A549 (cell line): ENCODE results near the gene PNPLA6. TPM values are rescaled to one million over a fixed set of nuclear protein-coding genes. Genes with fewer than 3 reads are reported as not detected.

Experiments used
- ATAC-seq, 2 experiments: fragments of 200-7000 bp in 1 of 2; fragments of >200 bp in 1 of 2; cut with Nextera tagmentation in 1 of 2; cut with Tn5 transposase in 1 of 2; 3 replicates each; pipeline versions ENCODE4 v1.8.0 to v1.9.1; 2018 to 2020; ENCODE audit warnings: mild to moderate bottlenecking in 1 of 2, moderate library complexity in 1 of 2
- CTCF ChIA-PET: fragments of 300-600 bp; sonication (Branson Sonifier 250); formaldehyde crosslinking; extraction: SDS; loops from one replicate; lab custom pipeline; 2021; ENCODE audit warnings: antibody characterized with exemption, inconsistent platforms; lab: Yijun Ruan, JAX
- POLR2A ChIA-PET: fragments of 350-600 bp; formaldehyde crosslinking; extraction: SDS; loops from one replicate; lab custom pipeline; 2021; ENCODE audit warnings: antibody characterized with exemption, inconsistent platforms; lab: Yijun Ruan, JAX
- DNase-seq, 2 experiments: peaks; one replicate each; pipeline versions ENCODE4 v3.0.0 to v3.0.0-alpha.2; 2011 to 2016; ENCODE audit warnings: low read depth in 1 of 2, low spot score in 1 of 2
- FAIRE-seq: peaks from 2 replicates; lab custom pipeline; 2011; peaks lifted over from hg19 to GRCh38; lab: Jason Lieb, UNC
- H3K27ac ChIP-seq, 2 experiments: fragments of >200 bp; sonication (Bioruptor Twin); formaldehyde crosslinking; 3 replicates each; pipeline ENCODE4 v1.5.1; 2016 to 2017
- H3K4me1 ChIP-seq: fragments of >200 bp; sonication (Bioruptor Twin); formaldehyde crosslinking; 3 replicates; pipeline ENCODE4 v1.6.1; 2016
- H3K4me2 ChIP-seq: fragments of >200 bp; sonication (Bioruptor Twin); formaldehyde crosslinking; 3 replicates; pipeline ENCODE4 v1.6.1; 2016
- H3K4me3 ChIP-seq: fragments of >200 bp; sonication (Bioruptor Twin); formaldehyde crosslinking; 3 replicates; pipeline ENCODE4 v1.5.1; 2016
- H3K9me3 ChIP-seq: fragments of >200 bp; sonication (Bioruptor Twin); formaldehyde crosslinking; 3 replicates; pipeline ENCODE4 v1.6.1; 2016
- CBX8 ChIP-seq: fragments of 200-600 bp; sonication (generic); IDR thresholded peaks from 2 replicates; pipeline ENCODE4 v1.6.1; 2016
- CEBPB ChIP-seq, 2 experiments: fragments of >200 bp in 1 of 2; sonication (Bioruptor Twin) in 1 of 2; formaldehyde crosslinking in 1 of 2; IDR thresholded peaks; 2 replicates each; pipeline ENCODE4 v1.6.1; 2012 to 2016
- CHD2 ChIP-seq: fragments of 150-350 bp; IDR thresholded peaks from 2 replicates; pipeline ENCODE4 v1.6.1; 2014; ENCODE audit warnings: low read length; ENCODE audit not compliant: partially characterized antibody
- EHF ChIP-seq: fragments of 250-450 bp; sonication (Bioruptor Pico); IDR thresholded peaks from 2 replicates; pipeline ENCODE4 v1.5.0; 2020; ENCODE audit warnings: mild to moderate bottlenecking
- FOSL2 ChIP-seq, 2 experiments: fragments of 450-650 bp in 1 of 2; fragments of >200 bp in 1 of 2; sonication (Bioruptor Twin) in 1 of 2; formaldehyde crosslinking; IDR thresholded peaks; 2 replicates each; pipeline versions ENCODE4 v1.5.0 to v1.6.1; 2016 to 2020; ENCODE audit warnings: mild to moderate bottlenecking in 1 of 2, moderate library complexity in 1 of 2
- FOXS1 ChIP-seq: fragments of 250-450 bp; sonication (Bioruptor Pico); IDR thresholded peaks from 2 replicates; pipeline ENCODE4 v1.5.0; 2020; ENCODE audit warnings: mild to moderate bottlenecking, moderate library complexity
- GATA3 ChIP-seq: IDR thresholded peaks from 2 replicates; pipeline ENCODE4 v1.6.1; 2012; ENCODE audit warnings: borderline replicate concordance
- JUNB ChIP-seq: fragments of >200 bp; sonication (Bioruptor Twin); formaldehyde crosslinking; IDR thresholded peaks from 2 replicates; pipeline ENCODE4 v1.6.1; 2016
- MYC ChIP-seq: IDR thresholded peaks from 2 replicates; pipeline ENCODE4 v1.6.1; 2012; ENCODE audit warnings: mild to moderate bottlenecking, inconsistent platforms, low read length, improper control_type of control experiment, borderline replicate concordance
- NFE2L2 ChIP-seq: fragments of 150-350 bp; conservative IDR thresholded peaks from 2 replicates; pipeline ENCODE4 v1.6.1; 2014; ENCODE audit warnings: low read length
- POLR2AphosphoS2 ChIP-seq: conservative IDR thresholded peaks from 2 replicates; pipeline ENCODE4 v1.6.1; 2012; ENCODE audit warnings: low read length, improper control_type of control experiment, inconsistent platforms
- RARB ChIP-seq: fragments of 250-450 bp; sonication (Bioruptor Pico); IDR thresholded peaks from 2 replicates; pipeline ENCODE4 v1.8.0; 2021; ENCODE audit warnings: mild to moderate bottlenecking, moderate library complexity
- RNF2 ChIP-seq: fragments of 200-600 bp; sonication (generic); IDR thresholded peaks from 2 replicates; pipeline ENCODE4 v1.6.1; 2016; ENCODE audit warnings: low read depth, mild to moderate bottlenecking, antibody characterized with exemption, moderate library complexity, borderline replicate concordance
- TFCP2L1 ChIP-seq: fragments of 250-450 bp; sonication (Bioruptor Pico); IDR thresholded peaks from 2 replicates; pipeline ENCODE4 v1.5.0; 2021; ENCODE audit warnings: mild to moderate bottlenecking
- ZFP36 ChIP-seq: fragments of 450-650 bp; IDR thresholded peaks from 2 replicates; pipeline ENCODE4 v1.6.1; 2014; ENCODE audit warnings: borderline replicate concordance; ENCODE audit not compliant: partially characterized antibody
- WGBS: methylation state at CpG from one replicate; pipeline ENCODE4 v1.1.6; 2017; ENCODE audit errors: missing lambda C conversion rate; 5-methylcytosine and 5-hydroxymethylcytosine counted together
- polyA plus RNA-seq, 4 experiments: library from polyadenylated mRNA; depleted of rRNA in 3 of 4; stranded (reverse); fragments of >200 nt; fragmentation: RNase III in 1 of 4; extraction: RNeasy Plus Mini Kit Qiagen cat#74134 plus additional on column Dnase treatment in 1 of 4; gene quantifications; 2 replicates in 3 of 4; 3 replicates in 1 of 4; pipeline ENCODE4 v1.2.3, GENCODE V29; 2011 to 2017
- TF ChIP-seq, protein P1 (sequence below): fragments of >200 bp; sonication (Bioruptor Twin); formaldehyde crosslinking; IDR thresholded peaks from 2 replicates; pipeline ENCODE4 v1.6.1; 2016
- TF ChIP-seq, protein P2 (sequence below): fragments of >200 bp; sonication (Bioruptor Twin); formaldehyde crosslinking; IDR thresholded peaks from 3 replicates; pipeline ENCODE4 v1.6.1; 2016
- TF ChIP-seq, protein P3 (sequence below): fragments of 200-600 bp; sonication (generic); IDR thresholded peaks from 2 replicates; pipeline ENCODE4 v1.6.1; 2016; ENCODE audit warnings: antibody characterized with exemption, mild to moderate bottlenecking, moderate library complexity

PNPLA6 gene
- polyA plus RNA-seq, 2 of the 4 experiments (the other 2 are of a cell fraction) = 17.0 to 58.1 TPM

DNA sequence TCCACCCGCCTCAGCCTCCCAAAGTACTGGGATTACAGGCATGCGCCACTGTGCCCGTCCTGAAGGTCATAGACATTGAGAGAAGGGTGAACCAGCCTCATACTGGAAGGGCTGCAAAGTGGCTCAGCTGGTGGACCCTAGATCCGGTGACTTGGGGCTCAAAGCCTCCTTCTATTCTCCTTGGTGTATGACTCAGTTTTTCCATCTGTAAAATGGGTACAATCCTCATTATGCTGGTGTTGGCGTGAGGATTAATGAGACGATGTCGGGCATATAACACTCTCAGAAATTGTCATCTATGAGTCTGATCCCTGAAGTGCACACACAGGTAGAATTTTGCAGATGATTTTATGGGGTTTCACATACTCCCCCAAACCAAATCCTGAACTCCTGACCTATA, 54.3 kb downstream of the PNPLA6 start:
- POLR2A ChIA-PET = no interaction called here

DNA sequence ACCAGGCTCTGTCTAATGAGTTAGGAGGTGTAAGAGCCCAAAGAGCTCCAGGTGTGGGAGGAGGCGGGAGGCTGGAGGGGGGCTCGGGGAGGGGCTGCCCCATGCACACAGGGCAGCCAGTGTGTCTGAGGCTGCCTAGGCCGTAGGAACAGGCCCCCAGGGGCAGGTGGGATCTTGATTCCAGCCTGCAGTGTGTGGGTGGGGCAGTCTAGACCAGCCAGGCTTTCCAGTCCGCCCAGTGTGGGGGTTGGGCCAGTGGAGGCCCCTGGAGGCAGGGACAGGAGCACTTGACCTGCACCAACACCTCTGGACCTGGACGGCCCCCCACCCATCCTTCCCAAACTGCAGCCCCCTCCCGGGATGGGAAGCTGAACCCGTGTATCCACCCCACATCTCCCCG, 54.7 kb downstream of the PNPLA6 start:
- DNase-seq (no peak), FAIRE-seq (no peak), ATAC-seq (no peak)
- TF ChIP-seq TFCP2L1 (CRISPR knock-in tag) (no peak), NFE2L2 (no peak), RARB (CRISPR knock-in tag) (no peak)
- TF ChIP-seq, protein P1, sequence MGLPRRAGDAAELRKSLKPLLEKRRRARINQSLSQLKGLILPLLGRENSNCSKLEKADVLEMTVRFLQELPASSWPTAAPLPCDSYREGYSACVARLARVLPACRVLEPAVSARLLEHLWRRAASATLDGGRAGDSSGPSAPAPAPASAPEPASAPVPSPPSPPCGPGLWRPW = no peak
- Histone ChIP-seq H3K4me2 (no peak overlapping the region), H3K9me3 (no peaks in the 10 kb centered on the region), H3K4me3 (no peak overlapping the region), H3K27ac (no peak overlapping the region), H3K4me1 (no peaks in the 10 kb centered on the region)
- ChIA-PET CTCF (interaction anchor here (2.3 kb wide), 1 partner anchor 22 kb away, joined by 8 read pairs; no protein-coding TSS in a partner anchor), POLR2A (no interaction called here)
- 14% methylated on average over 2 of the region's 8 CpGs for WGBS

More for the DNA sequence above, 54.3 kb downstream of the PNPLA6 start:
- TF ChIP-seq, protein P2, sequence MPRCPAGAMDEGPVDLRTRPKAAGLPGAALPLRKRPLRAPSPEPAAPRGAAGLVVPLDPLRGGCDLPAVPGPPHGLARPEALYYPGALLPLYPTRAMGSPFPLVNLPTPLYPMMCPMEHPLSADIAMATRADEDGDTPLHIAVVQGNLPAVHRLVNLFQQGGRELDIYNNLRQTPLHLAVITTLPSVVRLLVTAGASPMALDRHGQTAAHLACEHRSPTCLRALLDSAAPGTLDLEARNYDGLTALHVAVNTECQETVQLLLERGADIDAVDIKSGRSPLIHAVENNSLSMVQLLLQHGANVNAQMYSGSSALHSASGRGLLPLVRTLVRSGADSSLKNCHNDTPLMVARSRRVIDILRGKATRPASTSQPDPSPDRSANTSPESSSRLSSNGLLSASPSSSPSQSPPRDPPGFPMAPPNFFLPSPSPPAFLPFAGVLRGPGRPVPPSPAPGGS = no peak
- TF ChIP-seq CBX8 (no peak), FOXS1 (CRISPR knock-in tag) (no peak), JUNB (no peak), MYC (no peak), CEBPB (IDR thresholded peaks at IDR 0.05) (no peak), POLR2AphosphoS2 (no peak), RNF2 (no peak), CHD2 (no peak), ZFP36 (no peak), GATA3 (no peak), FOSL2 (IDR thresholded peaks at IDR 0.05) (no peak), FOSL2 (CRISPR knock-in tag; IDR thresholded peaks at IDR 0.05) (no peak), EHF (CRISPR knock-in tag) (no peak)
- TF ChIP-seq, protein P3, sequence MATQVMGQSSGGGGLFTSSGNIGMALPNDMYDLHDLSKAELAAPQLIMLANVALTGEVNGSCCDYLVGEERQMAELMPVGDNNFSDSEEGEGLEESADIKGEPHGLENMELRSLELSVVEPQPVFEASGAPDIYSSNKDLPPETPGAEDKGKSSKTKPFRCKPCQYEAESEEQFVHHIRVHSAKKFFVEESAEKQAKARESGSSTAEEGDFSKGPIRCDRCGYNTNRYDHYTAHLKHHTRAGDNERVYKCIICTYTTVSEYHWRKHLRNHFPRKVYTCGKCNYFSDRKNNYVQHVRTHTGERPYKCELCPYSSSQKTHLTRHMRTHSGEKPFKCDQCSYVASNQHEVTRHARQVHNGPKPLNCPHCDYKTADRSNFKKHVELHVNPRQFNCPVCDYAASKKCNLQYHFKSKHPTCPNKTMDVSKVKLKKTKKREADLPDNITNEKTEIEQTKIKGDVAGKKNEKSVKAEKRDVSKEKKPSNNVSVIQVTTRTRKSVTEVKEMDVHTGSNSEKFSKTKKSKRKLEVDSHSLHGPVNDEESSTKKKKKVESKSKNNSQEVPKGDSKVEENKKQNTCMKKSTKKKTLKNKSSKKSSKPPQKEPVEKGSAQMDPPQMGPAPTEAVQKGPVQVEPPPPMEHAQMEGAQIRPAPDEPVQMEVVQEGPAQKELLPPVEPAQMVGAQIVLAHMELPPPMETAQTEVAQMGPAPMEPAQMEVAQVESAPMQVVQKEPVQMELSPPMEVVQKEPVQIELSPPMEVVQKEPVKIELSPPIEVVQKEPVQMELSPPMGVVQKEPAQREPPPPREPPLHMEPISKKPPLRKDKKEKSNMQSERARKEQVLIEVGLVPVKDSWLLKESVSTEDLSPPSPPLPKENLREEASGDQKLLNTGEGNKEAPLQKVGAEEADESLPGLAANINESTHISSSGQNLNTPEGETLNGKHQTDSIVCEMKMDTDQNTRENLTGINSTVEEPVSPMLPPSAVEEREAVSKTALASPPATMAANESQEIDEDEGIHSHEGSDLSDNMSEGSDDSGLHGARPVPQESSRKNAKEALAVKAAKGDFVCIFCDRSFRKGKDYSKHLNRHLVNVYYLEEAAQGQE = no peak
- TF ChIP-seq, protein P1 = no peak
- WGBS = 55% methylated on average over 7 of the region's 7 CpGs
- no peak overlapping the region for H3K4me2 ChIP-seq
- H3K4me1 ChIP-seq = no peaks in the 10 kb centered on the region
- no peaks in the 10 kb centered on the region for H3K9me3 ChIP-seq
- ATAC-seq (no peak), DNase-seq (no peak), FAIRE-seq (no peak)
- H3K27ac ChIP-seq = no peak overlapping the region
- CTCF ChIA-PET = interaction anchor here (1.5 to 2.3 kb wide), 1 partner anchor 21 kb away, joined by 4 to 8 read pairs; no protein-coding TSS in a partner anchor
- no peak overlapping the region for H3K4me3 ChIP-seq
